8988T (cell line): ENCODE data around the gene GPA33.

Experiments
- DNase-seq: peaks from one replicate; pipeline ENCODE4 v3.0.0; 2011

The GPA33 gene

DNA sequence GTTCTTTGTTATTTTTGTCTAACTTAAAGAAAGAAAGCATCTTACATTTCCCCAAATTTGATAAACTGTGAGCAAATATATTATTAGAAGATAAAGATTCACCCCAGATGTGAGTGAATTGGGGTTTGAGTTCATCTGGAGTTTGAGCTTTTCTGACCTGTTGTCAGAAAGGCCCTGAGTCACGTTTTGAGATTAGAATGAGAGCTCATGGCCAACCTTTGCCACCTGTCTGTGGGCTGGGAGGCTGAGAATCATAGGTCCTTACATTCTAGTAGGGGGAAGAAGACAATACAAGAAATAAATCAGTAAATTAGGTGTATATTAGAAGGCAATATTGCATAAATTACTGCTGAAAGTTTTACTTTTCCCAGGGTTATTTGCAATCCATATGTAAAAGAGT is 26.0 kb upstream of the GPA33 start:
- DNase-seq, result no peak

DNA sequence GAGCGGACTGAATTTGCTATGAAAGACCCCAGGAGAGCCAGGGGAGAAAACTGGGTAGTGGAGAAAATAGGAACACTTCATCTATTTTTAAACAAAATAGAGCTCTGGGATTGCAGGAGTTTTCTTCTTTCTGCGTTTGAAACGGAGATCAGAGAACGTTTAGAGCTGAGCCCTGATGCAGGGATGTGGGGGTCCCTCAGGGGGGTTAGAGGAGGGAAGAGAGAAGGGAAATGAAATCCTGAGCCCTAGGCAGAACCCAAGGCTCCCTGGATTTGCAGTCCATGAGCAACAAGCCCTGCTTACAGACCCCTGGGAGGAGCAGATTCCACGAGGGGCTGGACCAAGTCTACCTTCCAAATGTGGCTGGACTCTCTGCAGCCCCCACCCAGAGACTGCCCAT is 25.5 kb upstream of the GPA33 start:
- DNase-seq, result no peak

DNA sequence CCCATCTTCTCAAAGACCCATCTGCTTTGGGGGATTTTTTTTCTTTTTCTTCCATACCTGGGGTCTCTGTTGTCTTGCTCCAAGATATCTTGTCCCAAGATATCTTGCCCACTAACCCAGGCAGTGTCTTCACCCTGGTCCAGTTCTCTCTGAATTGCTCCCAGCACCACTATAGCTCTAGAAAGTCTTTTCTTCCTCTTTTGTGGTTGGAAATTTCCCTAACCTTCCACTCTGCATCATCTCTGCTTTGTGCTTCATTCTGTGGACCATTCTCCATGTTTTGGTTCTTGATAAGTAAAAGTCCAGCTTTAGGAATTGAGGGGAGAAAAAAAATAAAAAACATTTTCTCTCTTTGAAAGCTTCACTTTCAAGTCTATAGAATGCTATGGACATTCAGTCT is 24.5 kb upstream of the GPA33 start:
- no peak for DNase-seq

DNA sequence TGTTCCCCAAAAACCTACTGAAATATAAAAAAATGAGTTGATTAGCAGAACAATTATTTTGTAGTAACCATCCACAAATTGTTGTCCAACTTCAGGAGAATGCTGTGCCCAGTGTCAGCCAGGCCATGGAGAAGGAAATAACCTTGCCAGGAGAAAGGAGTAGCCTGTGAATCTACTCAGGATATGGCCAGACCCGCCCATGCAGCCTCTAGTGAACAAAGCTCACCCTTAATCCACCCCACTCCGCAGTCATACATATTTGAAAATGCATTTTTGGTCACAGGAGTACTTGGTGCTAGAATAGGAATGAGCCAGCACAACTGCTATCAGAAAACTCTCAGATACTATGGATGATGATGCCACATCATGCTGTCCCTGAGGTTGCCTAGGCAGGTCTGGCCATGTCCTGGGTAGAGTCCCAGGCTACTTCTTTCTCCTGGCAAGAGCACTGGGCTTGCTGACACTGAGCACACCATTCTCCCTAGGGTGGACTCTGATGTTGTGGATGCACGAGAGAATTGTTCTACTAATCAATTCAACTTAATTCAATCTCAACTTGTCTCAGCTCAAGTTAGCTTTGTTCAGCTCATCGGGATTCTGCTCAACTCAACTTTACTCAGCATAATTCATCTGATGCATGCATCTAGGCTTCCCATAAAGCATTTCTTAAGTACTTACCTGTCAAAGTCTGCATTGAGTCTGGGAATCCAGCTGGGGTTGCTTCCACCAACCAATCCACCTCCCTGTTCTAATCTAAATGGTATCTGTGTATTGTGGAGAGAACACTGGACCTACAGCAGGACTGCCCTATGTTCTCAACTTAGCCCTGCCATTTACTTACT is 21.9 kb upstream of the GPA33 start:
- no peak for DNase-seq

DNA sequence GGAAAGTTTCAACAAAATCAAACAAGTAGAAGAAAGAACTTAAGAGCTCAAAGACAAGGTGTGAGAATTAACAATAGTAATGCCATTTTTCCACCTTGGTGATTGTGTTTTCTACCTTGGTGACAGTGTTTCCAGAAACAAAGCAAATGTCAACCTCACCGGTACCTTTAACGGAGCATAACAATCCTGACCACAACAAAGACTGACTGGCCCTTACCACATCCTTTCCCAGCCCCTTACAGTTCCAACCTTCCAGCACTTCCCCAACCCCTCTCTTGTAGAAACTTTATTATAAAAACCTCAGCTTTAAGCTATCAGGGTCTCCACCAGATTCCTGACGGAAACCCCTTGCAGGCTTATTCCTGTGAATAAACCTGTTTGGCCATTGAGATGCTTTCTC is 20.4 kb upstream of the GPA33 start:
- DNase-seq, result no peak

DNA sequence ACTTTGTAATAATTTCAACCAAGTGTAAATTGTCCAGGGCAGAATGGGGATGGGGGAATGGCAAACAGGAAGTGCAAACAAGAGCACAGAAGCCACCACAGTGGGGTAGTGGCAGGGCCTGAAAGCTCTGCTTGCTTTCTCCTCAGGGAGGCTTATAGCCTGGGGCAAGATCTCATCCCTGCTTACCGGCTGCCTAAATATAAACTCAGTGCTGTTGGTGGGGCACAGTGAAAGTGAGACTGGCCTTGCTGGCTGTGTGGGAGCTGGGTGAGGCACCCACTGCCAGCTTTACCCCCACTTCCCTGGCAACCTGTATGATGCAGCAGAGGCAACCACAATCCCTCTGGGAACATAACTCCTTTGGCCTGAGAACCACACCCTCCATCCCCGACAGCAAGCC is 18.9 kb upstream of the GPA33 start:
- no peak for DNase-seq

DNA sequence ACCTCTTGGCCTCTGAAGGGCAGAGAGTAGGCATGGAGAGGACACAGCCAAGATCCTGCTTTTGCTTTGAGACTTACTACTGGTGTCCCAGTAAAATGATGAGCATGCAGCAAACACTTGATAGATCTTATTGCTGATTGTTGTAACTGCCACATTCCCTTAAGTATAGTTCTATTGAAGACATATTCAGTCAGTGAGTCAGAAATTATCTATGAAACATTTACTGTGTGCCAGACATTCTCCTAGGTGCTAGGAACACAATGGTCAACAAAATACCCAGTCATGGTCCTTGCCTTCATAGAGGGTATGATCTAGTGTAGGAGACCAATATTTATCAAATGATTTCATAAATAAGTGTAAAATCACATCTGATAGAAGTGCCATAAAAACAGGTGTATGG is 17.3 kb upstream of the GPA33 start:
- DNase-seq, result no peak

DNA sequence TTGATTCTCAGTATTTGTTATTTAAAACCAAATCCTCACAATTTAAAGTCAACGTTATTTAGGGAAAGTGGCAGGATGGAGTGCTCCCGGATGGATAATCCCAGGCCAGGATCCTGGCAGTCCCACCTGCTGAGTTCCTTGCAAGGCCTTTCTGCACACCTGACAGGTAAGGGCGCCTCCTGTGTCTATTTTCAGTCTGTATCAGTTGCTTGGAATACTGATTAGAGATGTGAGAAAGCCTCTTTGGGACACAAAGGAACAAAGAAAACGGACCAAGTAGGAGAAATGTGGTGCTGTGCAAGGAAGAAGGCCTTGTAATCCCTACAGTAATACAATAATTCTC is 15.9 kb upstream of the GPA33 start:
- no peak for DNase-seq

DNA sequence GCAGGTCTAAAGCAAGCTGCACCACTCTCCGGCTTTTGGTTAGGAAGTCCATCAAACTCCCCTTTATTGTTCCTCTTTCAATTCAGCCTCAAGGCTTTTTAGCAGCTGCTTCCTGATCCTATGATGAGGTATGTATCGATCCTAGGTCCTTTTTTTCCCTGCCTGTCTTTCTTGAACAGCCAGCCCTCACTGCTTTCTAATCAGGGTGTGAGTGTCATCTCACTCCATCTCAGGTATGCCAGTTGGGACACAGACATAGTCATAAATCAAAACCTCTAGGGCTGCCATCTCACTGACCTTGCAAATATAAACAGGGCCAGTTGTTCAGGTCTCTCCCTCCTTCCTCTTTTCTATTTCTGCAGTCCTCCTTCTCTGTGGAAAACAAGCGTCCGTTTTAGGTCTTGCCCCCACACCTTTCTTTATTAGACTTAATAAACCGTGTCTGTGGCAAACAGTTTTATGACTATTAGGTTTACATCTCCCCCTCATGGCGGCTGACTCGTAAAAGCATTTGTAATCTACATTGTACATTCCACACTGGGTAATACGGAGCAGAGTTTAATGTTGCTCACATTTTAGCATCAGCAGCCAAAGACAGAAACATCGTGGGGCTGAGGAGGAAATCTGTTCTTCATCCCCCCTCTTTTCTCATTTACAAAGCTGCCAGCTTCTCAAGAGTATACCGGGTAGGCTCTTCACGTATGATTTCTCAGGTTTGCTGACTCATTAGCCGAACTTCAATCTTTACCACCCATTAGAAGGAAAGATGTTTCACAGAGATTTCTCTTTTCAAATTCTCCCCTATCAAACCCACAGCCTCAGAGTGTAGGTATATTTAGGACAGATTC is 15.3 kb upstream of the GPA33 start:
- DNase-seq, result no peak

DNA sequence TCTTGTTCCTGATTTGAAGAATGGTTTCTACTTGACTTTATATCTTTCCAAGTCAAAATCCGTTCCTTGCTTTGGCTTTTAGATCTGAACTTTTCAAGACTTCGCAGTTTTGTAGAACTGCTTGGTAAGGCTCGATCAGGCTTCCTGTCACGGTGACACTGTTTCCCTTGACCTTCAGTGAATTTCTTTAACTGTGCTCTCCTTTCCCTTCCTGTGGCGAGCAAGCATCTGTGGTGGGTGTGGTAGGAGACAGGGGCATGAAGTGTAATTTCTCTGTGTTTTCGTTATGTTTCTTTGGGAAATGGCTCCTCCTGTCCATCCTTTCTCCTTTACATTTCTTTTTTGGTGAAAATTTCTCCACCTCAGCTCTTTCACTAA is 14.1 kb upstream of the GPA33 start:
- DNase-seq, result no peak

DNA sequence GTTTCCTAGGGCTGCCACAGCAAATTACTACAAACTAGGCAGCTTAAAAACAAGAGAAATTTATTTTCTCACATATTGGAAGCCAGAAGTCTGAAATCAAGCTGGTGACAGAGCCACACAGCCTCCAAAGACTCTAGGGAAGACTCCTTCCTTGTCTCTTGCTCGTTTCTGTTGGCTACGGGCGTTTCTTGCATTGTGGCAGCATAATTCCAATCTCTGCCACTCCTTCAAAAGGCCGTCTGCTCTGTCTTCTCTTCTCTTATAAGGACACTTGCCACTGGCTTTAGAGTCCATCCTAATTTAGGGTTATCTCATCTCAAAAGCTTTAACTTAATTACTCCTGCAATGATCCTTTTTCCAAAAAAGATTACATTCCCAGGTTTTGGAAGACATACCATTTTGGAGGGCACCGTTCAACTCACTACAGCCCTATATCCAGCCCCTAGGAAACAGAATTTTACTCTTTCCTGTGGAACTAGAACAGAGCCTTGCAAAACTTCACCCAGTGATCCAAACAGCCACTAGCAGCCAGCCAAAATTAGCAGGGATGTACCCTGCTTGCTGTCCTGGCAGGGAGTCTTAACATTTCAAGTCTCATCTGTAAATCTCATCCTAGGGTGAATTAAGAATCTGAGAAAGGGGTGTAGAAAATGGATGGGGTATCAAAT is 12.9 kb upstream of the GPA33 start:
- no peak for DNase-seq

DNA sequence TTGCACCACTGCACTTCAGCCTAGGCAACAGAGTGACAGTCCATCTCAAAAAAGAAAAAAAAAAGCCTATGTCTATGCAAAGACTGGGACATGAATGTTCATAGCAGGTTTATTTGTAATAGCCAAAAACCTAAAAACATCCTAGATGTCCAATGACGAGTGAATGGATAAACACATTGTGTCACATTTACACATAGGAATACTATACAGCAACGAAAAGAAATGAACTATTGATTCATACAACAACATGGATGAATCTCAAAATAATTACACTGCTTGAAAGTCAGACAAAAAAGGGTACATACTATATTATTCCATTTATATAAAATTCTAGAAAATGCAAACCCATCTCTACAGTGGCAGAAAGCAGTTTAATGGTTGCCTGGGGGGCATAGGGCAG is 11.6 kb upstream of the GPA33 start:
- DNase-seq, result no peak

DNA sequence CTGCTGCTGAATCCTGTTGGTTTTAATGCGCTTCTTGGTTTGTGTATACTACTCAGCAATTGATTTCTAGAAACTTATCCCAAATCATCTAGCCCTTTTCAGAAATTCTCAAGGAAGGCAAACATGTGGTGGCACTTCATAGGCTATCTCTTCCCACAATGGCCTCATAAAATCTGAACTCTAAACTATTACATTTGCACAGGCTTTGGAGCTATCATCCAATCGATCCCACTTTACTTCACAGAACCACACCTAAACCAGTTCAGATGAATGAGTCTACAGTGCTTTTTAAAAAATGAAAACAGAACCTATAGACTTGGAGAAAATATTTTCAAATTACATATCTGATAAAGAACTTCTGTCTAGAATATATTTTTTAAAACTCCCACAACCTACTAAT is 10.6 kb upstream of the GPA33 start:
- no peak for DNase-seq

DNA sequence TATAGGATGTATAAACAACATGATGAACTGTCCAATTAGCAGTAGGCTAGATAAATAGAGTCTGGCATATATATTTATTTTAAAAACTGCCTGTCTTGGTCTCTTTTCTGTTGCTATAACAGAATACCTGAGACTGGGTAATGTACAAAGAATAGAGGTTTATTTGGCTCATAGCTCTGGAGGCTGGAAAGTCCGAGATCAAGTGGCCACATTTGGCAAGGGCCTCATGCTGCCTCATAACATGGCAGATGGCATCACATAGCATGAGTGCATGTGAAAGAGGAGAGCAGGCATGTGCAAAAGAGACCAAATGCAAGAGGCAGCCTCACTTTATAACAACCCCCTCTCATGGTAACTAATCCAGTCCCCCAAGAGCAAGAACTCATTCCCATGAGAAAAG is 9.7 kb upstream of the GPA33 start:
- no peak for DNase-seq

DNA sequence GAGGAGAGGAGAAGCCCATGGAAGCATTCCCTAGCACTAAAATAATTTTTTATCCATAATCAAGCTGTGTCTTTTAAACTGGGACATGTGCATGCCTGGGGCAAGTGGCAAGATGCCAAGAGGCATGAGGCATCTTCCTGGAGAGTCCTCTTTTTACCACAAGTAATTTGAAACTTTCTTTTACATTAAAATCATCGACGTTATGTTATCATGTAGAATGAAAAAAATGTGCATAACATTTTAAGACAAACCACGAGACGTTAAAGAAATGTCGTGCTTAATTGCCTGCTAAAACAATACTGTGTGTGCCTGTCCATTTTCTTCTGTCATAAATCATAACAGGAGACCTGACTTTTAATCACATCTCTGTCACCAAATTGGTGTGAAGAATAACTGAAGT is 5.2 kb upstream of the GPA33 start:
- DNase-seq, result no peak

DNA sequence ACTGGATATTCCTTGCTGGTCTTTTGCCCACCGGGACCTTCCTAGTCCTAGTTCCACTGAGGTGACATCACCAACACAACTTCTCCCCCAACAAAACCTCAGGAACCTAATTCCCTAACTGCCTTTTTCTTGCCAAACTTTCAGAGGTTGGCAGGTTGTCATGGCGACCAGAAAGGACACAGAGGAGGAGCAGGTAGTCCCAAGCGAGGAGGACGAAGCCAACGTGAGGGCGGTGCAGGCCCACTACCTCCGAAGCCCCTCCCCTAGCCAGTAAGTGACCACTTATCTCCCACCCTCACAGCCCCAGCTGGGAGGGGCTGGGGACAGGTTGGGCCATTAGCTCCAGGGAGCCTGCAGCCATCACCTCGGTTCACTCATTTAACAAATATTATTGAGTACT is 4.5 kb upstream of the GPA33 start:
- no peak for DNase-seq

DNA sequence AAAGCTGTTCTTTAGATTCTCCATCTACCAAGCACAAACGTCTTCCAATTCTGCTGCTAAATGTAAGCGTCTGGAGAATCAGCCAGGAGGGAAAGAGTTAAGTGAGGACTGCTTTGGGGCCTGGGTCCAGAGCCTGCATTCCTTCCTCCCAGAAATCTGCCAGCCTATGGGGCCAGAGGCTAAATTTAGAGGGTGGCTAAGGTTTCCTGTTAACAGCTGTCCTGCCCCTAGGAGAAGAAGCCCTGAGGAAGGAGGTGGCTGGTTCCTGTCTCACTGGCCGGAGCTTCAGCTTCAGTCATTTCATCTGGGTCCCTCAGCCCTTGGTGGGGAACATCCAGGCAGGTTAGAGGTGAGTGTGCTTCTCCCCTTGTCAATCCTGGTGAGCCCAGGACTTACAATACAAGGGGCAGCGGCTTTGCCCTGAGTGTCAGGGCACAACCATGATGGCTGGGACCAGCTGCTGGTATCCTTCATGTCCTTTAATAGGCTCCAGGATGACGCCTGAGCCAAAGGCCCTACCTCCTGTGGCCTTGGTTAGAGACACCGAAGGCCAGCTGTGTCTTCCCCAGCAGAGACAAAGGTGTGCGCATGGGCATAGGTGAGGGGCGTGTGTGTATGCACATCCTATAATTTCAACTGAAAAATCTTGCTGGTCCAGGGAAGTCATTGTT is 3.8 kb upstream of the GPA33 start, which contains the start of gene STYXL2:
Gene STYXL2, plus strand, starts transcription at position 230 of the 671 bp plus-strand sequence. CDS start 775 bp downstream, outside the sequence.
- DNase-seq, result no peak

DNA sequence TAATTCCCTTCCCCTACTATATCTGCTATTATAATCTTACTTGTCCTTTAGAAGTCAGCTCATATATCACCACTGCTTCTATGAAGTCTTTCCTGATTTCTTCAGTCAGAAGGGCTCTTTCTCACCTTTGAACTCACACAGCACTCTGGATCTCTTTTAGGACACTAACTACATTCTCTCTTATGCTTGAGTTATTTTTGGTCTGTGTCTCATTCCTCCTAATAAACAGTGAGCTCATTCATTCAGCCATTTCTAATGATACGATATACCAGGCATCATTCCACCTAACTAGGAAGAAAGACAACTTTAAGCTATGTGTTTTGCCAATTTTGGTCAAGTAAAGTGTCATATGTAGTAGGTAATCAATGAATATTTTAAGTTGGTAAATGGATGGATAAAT is 2.5 kb upstream of the GPA33 start:
- DNase-seq, result no peak

DNA sequence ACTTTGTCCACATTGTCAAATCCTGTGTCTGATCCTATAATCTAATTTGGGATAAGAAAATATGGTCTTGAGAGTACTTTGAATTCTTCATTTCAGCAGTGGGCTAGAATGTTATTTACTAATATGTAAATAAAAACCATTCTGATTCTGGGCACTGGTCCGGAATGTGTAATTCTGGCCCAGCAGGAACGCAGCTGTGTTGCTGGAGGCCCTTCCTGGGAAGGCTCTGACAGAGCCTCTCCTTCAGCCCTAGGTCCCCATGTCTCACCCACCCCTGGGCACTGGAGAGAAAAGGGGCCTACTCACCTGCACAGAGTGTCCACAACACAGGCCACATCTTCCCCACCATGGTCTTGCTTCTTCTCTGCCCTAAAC is 251 bp downstream of the GPA33 start:
- no peak for DNase-seq

DNA sequence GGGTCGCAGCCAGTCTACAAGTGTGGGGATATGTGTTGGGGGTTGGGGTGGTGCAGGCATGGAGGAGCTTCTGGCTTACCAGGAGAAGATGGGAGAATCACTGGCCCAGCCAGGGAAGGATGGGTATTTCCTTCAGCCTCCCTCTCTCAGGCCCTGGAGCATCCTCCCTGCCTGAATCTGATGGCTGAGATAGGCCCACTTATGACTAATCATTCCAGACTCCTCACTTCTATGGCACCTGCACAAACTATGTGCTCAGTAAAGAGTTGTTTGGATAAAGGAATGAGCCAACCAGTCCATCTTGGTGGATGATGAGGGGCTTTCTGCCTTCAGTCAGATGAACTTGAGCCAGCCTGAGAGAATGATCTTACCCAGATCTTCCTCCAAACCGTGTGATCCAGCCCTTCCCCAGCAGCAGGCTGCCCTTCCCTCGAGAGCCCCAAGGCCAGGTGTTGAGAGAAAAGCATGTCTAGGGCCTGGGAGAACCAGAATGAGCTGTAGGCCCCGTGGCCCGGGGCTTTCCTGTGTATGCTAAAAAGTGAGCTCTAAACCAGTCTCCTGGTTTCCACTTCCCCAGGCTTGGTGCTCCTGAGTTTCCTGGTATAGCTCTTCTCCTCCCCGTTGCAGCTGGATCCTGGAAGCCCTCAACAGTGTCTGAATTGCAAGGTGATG is 1.3 kb downstream of the GPA33 start:
- no peak for DNase-seq

DNA sequence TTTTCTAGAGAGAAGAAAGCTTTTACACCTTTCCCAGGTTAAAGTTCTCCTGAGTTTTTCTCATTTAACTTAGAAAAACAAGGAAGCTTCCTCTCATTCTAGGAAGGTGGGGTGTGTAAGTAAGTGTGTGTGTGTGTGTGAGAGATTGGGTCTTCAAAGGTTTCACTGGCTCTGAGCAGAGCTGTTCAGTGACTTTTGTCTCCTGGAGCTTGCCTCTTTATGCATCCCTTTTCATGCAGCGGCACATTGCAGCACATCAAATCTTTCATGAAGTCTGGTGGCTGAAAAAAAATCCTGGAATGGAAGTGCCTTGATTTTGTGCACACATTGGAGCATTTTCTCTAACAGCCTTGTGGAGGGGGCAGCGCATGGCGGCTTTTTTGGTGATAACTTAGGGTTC is 3.4 kb downstream of the GPA33 start:
- no peak for DNase-seq

DNA sequence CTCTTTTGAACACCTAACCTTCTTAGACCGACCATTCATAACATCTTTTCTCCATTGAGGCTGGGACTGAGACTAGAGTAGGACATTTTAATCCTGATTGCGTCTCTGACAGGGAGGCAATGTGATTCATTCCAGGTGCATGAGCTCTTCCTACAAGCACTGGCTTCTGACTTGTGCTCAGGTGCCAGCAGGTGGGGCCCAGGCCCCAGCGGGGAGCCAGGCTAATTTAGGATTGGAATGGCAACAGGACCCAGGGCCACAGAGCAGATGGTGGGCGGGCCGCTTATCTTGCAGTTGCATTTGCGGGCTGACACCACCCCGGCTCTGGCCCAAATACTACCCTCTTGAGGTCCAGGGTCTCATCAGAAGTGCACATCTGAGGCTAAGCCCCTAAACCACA is 4.1 kb downstream of the GPA33 start:
- DNase-seq, result no peak

DNA sequence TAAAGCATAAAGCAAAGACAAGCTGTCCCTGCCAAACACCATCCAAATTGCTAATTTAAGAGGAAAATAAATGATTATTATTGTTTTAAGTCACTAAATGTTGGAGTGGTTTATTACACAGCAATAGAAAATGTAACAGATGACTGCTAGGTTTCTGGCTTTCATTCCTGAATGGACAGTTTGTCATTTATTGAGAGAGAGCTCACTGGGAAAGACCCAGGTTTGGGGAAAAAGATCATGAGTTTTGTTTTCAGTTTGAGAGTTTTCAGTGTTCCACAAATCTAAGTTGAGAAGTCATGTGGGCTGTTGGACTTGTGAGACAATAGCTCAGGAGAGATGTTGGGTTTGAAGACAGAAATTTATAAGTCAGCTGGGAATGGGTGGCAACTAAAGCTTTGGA is 5.4 kb downstream of the GPA33 start:
- no peak for DNase-seq
